Eye (tissue), 1 donor: ENCODE results near the gene SERGEF.

Source experiments
- DNase-seq: peaks from one replicate; pipeline ENCODE4 v3.0.0-alpha.2; 2015

SERGEF gene

DNA sequence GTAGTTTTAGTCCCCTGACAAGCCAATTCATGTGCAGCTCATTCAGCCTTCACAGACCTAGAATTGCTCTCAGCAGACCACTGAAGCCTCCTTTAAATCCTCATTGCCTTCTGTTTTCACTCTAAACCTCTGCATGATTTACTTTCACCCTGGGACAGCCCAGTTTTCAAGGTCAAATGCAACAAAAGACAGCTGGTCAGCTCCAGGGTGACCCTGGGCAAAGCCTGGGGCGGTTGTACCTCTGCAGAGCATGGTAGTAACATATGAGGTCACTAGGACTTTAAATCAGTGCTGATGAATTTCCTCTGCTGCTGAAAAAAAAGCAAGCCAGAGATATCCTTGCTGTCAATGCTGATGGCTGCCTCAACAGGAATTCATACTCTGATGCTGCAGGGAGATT lies 62.2 kb downstream of the SERGEF start:
- no peak for DNase-seq

DNA sequence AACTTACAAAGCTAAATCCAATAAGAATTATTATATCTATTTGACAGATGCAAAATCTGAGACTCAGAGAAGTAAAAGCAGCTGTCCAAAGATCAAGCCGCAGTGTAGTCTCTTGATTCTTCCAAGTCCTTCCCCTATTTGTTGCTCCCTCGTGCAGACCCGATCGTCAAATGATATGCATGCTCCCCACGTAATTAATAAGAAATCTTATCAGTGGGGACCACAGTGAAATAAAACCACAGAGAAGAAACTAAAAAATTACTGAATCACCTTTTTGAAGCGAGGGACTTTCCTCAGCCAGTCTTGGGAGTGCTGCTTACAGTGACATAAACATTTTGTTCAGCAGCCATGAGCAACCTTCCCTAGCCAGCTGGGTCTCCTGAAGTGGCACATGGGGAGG lies 64.6 kb downstream of the SERGEF start:
- no peak for DNase-seq

DNA sequence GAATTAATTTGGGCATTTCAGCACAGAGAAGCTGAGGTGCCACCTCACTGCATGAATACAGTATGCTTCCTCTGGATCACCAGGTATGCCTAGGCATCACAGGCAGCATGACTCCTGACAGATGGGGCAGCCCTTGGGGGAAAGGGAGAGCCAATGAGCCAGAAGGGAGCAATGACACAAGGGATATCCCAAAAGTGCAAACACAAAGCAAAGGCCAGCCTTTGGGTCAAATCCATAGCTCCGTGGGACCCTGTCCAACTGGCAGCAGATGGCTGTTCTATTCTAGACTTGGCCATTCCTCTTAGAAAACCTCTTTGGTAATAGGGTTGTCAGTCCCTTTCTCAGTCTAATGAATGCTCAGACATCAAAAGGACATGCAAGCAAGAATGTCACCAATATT lies 73.3 kb downstream of the SERGEF start:
- DNase-seq: no peak

DNA sequence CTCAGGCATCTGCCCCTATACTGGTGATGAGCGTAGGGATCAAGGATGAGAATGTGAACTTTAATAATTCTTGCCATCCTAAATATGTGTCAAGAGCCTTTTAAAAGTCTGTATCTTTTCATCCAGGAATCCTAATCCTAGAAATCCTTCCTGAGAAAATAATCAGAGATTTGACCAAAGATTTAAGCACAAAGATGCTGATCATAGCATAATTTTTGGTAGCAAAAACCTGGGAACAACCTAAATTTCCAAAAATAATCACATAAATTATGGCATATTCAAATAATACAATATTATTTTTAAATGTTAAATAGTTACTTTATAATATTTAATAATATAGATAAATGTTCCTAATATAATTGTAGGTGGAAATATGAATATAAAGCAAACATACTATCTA lies 76.1 kb downstream of the SERGEF start:
- no peak for DNase-seq

DNA sequence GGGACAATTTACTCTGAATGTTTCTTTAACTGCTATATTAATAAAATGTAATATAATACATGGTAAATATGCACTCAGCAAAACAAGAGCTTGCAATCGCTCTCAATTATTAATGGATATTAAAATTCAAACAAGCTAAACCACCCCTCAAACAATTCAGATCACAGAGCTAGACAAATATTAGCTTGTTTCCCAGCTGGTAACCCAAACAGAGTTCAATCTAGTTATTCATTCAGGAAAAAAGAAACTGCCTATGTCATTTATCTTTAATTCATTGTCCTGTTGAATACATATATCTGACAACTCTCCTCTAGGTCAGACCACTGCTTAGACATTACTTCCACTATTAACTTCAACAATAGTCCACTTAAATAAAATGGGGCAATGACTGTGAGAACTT lies 78.7 kb downstream of the SERGEF start:
- peak; percentile 48 for DNase-seq

DNA sequence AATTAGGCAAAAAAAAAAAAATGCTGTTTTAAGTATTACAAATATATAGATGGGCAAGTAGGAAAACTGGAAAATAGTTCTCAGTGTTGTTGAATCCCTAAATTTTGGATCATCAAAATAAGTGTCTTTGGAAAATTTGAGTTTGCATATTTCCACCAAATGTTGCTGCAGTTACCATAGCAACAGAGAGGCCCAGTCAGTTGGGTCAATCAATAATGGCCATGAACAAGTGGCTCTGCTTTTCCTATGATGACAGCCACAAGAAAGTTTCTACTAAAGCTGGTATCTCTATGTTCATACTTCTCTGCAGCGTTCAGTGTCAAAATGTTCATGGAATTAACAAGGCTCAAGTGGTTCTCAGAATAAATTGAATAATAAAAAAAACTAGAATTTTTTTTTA lies 79.1 kb downstream of the SERGEF start:
- peak; percentile 33 for DNase-seq

DNA sequence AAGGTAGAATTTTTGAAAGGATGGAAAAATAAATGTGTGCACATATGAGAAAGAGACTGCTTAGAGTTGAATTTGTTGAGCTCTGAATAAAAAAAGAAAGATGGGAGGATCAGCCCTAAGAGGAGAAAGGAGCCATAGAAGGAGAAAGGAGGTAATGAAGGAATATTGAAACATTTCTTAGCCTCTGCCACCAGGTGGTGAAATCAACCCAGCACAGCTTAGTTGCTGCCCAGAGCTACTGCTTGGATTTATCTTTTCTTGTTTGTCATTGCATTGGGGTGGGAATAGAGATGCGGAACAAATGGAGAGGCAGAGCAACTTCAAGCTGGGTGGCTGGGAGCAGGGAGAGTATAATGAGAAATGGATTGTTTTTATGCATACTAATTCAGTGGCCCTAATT lies 80.4 kb downstream of the SERGEF start:
- DNase-seq: no peak

DNA sequence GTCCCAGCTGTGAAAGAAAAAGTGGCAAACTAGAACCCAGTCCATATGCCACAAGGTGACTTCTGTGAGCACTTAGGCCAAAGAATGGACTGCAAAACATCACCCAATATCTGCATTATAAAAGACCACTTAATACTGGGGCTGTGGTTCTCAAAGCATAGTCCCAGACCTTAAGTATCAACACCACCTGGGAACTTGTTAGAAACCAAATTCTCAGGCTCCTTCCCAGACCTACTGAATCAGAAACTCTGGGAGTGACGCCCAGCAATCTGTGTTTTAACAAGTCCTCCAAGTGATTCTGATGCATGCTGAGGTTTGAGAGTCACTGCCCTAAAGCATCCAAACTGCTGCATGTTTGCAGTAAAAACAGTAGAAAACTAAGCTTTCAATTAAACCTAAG lies 81.3 kb downstream of the SERGEF start:
- no peak for DNase-seq

DNA sequence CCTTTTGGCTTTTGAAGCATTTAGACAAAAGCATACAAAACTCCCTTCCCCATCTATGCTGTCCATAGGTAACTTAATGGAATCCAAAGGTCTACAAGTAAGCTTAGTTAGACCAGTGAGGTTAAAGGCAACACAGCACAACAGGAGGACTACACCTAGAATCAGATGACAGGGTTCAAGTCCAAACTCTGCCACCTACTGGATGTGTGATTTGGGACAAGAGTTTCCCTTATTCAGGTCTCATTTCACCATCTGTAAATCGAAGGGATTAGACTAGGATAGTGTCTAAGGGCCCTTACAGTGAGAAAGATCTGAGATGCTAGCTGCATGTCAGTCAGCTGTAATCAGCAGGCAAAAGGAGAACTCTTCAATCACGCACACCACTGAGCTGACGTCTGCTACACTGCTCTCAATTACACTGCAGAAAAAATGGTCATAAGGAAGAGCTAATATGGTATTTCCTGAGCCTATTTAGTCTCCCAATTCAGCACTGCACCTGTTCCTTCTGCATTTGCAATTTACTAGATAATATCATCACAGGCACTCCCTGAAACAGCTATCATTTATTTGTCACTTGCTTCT lies 82.2 kb downstream of the SERGEF start:
- no peak for DNase-seq

DNA sequence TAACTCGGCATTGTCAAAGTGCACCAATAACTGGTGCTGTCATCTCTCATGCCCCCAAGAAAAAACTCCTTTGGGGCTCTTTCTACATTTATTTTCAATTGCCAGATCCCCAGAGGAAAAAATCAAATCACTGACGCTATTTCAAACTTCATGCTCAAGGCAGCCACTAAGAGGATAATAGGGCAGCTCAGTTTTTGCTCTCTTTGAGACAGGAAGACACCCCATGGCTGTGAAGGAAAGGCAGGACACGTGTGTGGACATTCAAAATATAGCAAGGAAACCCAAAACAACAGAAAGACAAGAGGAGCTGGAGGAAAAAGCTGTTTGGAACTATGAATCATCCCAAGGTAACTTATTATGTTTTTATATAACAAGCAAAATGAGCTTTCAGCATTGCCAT lies 83.7 kb downstream of the SERGEF start:
- no peak for DNase-seq

DNA sequence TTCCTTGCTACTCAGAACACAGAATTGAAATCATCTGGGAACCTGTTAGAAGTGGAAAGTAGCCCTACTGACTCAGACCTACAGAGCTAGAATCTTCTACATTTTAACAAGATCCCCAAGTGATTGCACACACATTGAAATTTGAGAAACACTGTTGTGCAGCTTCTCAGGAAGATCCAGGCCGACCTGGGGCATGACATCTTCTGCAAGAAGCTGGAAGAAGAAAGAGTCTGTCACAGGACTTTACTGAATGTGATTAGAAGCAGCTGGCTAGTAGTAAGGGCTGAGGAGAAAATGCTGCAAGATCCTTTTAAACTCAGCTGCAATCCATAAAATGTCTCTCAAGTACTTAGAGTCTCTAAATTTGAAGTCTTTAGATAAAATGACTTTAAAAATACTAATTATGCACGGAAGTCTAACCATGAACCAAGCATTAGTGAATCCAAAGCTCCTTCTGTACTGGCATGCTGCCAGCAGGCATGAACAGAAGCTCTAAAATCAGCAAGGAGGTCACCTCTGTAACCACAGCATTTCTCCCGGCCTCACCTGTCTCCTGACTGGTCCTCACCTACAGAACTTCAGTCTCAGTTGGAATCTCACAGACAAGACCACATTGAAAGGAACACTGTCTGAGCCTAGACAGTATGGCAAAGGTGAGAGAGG lies 85.0 kb downstream of the SERGEF start:
- no peak for DNase-seq

DNA sequence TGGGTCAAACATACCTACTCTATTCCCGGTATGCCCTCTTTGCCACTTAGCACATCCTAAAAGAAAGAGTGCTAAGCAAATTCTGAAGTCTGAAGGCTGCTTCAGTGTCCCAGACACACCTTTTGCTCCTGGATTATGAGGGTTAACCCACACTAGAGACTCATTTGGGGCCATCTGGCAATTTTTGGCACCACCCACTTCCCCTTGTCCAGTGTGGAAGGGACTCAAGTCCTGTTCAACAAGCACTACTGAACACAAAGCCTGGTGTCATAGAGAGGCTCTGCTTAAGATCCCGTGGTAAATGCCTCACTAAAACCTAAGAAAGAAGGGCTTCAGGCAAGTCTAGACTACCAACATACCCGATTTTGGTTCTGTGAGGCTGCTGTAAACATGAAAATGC lies 85.8 kb downstream of the SERGEF start:
- no peak for DNase-seq

DNA sequence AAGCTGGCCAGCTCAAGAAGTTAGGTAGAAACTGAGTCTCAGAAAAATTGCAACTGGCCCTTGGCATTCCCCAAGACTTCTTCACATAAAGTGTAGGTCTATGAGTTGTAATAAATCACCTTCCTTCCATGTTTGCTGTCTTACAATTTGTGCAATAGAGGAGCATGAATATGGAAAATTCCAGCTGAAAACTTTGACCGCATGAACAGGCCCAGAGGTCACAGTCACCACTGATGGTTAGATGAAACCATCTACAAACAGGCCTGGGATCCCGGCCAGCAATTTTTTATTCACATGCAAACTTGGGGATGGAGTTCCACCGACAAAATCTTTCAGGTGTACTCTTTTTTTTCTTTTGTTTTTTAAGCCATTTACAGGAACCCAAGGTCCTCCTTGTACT lies 88.1 kb downstream of the SERGEF start:
- DNase-seq: no peak

DNA sequence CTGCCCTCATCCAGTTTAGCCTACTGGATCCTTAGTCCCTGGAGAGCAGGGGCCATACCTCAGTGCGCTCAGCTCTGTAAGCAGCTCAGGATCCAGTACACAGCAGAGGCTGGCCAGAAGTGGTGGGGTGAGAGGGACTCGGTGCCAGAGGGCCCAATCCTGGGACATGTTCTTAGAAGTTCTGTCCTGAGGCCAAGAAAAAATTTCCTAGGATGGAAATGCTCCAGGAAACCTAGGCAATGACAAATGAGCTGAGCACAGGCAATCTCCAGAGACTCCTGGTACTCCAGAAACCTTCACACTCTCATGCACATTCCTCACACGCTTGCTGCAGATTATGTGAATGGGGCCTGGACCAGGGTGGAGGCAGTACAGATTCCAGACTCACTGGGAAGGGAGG lies 89.6 kb downstream of the SERGEF start:
- peak; percentile 45 for DNase-seq

DNA sequence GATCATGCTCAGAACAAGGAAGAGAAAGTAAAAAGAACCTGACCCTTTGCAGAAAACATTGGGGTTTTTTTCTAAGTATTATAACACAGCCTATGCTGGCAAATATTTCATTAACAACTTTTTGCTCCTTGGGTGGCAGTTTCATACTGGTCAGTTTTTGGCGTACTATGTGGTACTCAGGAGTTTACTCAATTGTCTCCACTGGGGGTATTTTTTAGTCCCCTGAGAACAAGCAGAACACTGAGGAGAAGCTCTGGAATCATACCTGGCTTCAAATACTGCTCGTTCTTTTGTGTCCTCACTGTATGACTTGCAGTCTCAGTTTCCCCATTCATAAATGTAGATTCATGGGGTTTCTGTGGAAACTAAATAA lies 90.4 kb downstream of the SERGEF start:
- no peak for DNase-seq

DNA sequence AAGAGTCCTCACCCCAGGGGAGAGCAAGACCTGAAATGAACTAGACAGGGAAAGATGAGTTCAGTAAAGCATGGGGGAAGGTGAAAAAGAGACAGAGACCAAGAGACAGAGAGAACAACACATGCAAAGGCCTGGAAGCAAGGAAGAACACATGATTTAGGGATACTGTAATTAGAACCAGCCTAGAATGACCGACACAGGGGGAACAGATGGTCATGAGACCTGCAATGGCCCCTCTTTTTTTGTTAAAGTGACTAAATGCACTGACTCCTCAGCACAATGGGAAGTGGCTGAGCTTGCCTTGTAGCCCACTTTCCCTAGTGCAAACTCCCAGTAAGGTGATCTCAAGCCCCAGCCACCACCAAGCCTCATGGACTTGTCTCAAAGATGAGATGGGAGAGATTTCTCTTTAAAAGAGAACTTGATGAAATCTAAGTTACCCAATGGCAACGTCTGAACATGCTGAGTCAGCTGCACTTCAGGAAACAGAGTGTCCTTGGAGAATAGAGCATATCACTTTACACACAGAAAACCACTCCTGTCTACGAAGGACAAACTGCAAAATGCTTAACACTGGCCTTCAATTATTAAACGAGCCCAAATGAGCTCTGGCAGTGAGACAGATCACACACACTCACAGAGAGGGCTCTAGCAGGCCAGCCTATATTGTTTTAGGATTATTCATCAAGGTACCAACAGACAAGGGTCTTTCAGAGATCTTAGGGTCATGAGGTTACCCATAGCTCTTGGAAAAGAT lies 91.0 kb downstream of the SERGEF start:
- DNase-seq: peak; percentile 48

DNA sequence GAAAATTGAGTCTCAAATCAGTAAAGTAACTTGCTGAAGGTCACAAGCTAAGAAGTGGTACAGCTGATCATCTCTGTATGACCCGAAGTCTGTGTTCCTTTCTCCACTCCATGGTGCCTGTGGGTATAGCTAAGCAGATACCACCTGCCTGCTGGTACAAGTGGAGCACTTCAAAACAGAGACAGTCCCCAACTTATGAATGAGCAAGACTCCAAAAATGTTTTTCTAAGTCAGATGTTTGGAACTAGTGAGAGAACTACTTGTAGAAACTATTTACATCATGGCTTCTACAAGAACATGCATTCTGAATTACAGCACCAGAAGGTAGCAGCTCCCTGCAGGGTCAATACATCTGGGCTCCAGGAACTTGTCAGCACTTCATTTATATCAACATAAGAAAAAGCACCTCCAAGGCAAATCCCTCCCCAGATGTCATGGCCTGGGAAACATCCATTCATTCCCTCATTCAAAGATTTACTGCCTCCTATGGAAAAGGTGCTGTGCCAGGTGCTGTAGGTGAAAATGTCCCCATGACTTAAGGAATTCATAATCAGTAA lies 94.7 kb downstream of the SERGEF start:
- DNase-seq: no peak

DNA sequence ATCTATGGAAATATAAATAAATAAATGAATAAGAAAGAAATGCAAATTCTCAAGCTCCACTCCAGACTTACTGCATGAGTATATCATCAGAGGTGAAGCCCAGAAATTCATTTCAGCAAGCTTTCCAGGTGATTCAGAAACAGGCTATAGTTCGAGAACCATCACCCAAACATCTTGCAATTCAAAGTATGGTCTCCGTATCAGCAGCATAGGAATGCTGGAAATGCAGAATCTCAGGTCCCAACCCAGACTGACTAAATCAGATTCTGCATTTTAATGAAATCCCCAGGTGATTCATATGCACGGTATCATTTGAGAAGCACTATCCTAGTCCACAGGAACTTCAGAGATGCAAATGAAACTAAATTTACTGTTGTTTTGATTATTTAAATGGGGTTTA lies 95.3 kb downstream of the SERGEF start:
- DNase-seq: no peak

DNA sequence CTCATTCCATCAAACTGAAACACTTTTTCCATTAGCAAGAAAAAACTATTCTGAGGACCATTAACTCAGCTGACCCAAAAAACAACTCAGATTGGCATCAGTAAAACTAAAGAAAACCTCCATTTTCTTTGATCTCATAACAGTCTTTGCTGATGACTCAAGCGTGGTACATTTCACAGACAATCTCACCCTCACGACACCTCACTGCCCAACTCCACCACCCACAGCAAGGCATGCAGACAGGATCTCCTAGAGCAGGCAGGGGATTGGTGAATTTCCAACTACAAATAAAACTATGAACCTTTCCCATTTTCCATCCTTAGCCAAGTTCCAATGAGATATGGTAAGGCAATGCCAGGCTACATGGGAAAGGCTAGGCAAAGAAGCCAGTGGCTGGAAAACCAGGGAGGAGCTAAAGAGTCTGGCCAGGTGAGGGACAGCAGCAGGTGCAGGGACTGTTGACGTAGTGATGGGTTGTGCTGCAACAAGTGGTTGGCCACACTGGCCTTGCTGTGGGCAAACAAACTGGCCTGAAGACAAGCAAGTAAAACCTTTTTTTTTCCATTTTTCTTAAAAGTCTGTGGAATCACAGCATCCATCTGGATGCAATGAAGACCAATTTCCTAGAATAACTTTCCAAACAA lies 97.2 kb downstream of the SERGEF start:
- DNase-seq: no peak

DNA sequence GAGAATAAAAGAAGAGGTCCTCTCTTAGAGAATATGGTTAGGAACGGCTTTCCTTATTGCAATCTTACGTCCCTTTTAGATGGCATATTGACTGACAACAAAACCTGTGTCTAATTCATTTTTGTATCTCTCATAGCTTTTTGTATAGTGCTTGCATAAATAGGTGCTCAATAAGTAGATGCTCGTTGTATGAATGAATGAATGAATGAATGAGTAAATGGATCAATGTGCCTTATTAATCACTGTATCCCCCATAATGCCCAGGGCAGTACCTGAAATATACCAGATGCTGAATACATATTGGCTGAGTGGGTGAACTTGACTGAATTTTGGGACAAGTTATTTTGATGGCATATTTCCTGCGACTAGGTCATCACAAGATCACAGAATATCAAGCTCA lies 97.9 kb downstream of the SERGEF start:
- DNase-seq: no peak

DNA sequence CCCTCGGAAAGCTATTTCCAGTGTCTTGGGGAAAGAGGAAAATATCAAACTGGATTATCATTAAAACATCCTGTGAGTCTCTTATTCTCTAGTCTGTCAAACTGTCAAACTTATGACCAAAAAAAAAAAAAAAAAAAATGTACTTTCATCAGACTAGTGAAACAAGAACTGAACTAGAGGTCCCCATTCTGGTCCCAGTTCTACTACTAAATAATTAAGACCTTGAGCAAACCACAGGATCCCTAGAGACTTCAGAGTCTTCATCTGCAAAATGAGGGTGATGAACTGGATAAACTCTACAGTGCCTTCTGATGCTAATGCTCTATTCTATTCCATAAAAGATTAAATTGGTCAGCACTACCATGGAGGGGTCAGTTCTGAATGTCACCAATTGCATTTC lies 105.8 kb downstream of the SERGEF start:
- no peak for DNase-seq

DNA sequence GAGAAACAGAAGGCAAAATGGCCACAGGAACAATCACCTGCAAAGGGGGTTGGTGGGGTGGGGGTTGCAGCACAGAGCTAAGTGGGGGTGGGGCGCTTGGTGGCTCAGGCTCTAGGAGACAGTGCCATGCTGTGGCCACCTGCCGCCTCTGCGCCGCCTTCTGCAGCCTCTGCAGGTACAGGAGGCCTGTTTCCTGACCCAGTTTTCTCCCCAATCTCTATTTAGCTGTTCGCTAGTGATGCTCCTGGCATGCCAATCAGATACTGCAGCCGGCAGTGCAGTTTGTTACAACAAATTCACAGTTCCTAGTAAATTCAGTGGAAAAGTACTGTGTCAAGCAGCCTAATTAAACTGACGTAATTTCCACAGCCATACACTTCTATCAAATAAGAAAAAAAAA lies 106.4 kb downstream of the SERGEF start:
- DNase-seq: no peak

DNA sequence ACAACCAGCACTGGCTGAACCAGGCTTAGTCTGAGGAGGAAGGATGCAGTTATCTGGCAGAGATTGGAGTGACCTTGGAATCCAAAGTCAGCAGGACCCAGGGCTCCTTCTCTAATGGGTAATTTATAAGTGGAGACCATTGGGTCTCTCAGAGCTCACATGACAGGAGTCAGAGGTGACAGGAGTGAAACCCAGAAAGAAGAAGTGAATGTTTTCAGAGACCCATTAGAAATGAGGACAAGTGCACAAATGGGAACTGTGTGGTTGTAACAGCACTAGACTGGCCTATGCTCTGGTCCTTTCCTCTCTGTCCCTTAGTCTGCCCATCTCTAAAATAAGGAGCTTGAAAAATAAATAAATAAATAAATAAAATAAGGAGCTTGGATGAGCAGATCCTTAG lies 107.4 kb downstream of the SERGEF start:
- DNase-seq: no peak

DNA sequence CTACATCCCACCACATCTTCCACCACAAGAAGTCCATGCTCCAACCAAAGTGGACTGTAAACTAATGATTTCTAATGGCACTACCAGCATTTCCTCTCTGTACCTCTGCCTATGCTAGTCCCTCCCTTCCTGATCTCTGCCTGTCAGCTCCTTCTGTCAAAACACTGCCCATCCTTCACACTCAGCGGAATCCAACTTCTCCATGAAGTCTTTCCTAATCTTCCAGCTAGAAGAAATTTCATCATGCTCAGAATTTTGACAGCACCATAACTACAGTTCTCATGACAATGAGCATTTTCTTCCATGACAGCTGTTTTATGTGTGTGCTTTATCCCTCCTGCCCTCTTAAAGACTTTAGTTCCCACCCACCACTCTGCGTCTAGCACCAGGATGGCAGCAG lies 111.4 kb downstream of the SERGEF start:
- no peak for DNase-seq
